Mucosa of descending colon (tissue), 3 donors: ENCODE measurements around the gene NPSR1. TPM values are rescaled to one million over a fixed set of nuclear protein-coding genes. Genes with fewer than 3 reads are reported as not detected.

Source experiments
- ATAC-seq: fragments of 200-7000 bp; cut with Tn5 transposase; one replicate; pipeline ENCODE4 v1.9.1; 2020; ENCODE audit warnings: mild to moderate bottlenecking, moderate library complexity
- DNase-seq, 3 donors: peaks; one replicate each; pipeline ENCODE4 v3.0.0-alpha.2; 2020
- H3K36me3 ChIP-seq: fragments of 200-600 bp; one replicate; pipeline ENCODE4 v1.8.0; 2021; ENCODE audit warnings: low read depth, mild to moderate bottlenecking
- H3K4me1 ChIP-seq: fragments of 200-600 bp; one replicate; pipeline ENCODE4 v1.8.0; 2021; ENCODE audit warnings: low read depth, mild to moderate bottlenecking
- H3K4me3 ChIP-seq: fragments of 200-600 bp; one replicate; pipeline ENCODE4 v1.8.0; 2021; ENCODE audit warnings: mild to moderate bottlenecking
- H3K9me3 ChIP-seq: fragments of 200-600 bp; one replicate; pipeline ENCODE4 v1.8.0; 2021; ENCODE audit warnings: mild to moderate bottlenecking
- intact Hi-C, 2 donors: fragments of 100-400 bp; cut with DNase I in 1 of 2; cut with micrococcal nuclease in 1 of 2; formaldehyde crosslinking; loops; one replicate each; pipeline versions ENCODE4 v1.11.0 to v1.11.1; 2022; cut with DNase I, micrococcal nuclease
- total RNA-seq, 3 donors: library from RNA; stranded (reverse); fragmentation: NEBNext Ultra II Directional in 2 of 3; extraction: Animal tissue kit (Norgen Biotek cat#: 25700) in 2 of 3; gene quantifications; one replicate each; pipeline versions ENCODE4 v1.2.1 to v1.2.4, GENCODE V29; 2021 to 2023
- TF ChIP-seq, protein P1 (sequence below): fragments of 200-600 bp; IDR thresholded peaks from one replicate; pipeline ENCODE4 v1.8.0; 2022; ENCODE audit warnings: antibody characterized with exemption, mild to moderate bottlenecking
- donor health status: DM: no; HTN: no; CAD: no; lungs with moderate emphysema.
- donor health status: DM: no; HTN: no; CAD: no.
- donor health status: DM: no; HTN: yes; CAD: no.

NPSR1 gene
- total RNA-seq, 3 donors from 2014 or later = not detected

DNA sequence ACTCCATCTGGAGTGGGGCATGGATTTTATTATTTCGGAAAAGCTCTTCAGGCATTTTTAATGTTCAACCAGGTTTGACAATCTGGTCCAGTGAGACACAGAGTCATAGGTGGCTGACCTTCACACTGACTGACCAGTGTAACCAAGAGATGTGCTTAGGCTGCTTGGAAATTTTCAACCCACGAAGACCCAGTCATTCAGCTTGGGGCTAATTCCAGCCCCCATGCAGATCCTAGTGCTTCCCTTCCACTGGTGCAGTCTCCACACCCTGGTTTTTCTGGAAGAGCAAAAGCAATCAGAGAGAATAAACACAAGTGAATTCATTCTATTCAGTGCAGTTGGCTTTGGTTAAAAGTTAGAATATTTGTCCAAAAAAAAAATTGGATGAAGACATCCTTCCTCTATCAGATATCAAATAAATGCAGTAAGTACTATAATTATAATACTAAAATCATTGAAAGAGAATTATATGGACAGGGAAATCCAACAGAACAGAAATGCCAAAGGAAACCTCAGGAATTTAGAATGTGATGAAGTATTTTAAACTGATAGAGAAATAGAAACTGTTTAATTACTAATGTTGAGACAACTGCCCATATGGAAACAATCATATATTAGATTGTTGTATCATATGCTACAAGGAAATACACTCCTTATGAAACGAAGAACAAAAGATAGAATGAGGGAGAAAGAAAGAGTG lies 178.0 kb downstream of the NPSR1 start:
- DNase-seq (no peak), ATAC-seq (no peak)
- intact Hi-C loops = no loop called here
- no peak overlapping the region for H3K4me3 ChIP-seq
- no peaks in the 10 kb centered on the region for H3K4me1 ChIP-seq
- no peaks in the 10 kb centered on the region for H3K9me3 ChIP-seq
- TF ChIP-seq, protein P1, sequence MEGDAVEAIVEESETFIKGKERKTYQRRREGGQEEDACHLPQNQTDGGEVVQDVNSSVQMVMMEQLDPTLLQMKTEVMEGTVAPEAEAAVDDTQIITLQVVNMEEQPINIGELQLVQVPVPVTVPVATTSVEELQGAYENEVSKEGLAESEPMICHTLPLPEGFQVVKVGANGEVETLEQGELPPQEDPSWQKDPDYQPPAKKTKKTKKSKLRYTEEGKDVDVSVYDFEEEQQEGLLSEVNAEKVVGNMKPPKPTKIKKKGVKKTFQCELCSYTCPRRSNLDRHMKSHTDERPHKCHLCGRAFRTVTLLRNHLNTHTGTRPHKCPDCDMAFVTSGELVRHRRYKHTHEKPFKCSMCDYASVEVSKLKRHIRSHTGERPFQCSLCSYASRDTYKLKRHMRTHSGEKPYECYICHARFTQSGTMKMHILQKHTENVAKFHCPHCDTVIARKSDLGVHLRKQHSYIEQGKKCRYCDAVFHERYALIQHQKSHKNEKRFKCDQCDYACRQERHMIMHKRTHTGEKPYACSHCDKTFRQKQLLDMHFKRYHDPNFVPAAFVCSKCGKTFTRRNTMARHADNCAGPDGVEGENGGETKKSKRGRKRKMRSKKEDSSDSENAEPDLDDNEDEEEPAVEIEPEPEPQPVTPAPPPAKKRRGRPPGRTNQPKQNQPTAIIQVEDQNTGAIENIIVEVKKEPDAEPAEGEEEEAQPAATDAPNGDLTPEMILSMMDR = no peak
- no peaks in the 10 kb centered on the region for H3K36me3 ChIP-seq

DNA sequence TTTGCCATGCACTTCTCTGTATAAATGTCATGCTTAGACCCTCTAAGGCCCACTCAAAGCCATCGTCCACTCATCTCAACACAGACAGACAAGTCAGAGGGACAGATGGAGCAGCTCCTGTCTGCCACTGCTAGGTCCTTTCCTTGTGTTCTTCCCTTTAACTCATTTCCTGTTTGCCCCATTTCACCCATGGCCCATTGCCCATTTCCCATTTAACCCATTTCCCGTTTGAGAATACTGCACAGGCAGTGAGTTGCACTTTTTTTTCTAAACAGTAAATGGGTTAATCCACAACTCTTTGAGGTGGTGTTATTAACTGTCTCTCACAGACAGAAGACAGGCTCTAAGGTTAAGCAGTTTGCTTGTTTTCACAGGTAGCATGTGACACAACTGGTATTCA lies 179.3 kb downstream of the NPSR1 start:
- no peak overlapping the region for H3K4me3 ChIP-seq
- DNase-seq = no peak
- H3K4me1 ChIP-seq = no peaks in the 10 kb centered on the region
- H3K9me3 ChIP-seq = no peaks in the 10 kb centered on the region
- TF ChIP-seq, protein P1 = no peak
- H3K36me3 ChIP-seq = no peaks in the 10 kb centered on the region
- no peak for ATAC-seq
- intact Hi-C loops = no loop called here

DNA sequence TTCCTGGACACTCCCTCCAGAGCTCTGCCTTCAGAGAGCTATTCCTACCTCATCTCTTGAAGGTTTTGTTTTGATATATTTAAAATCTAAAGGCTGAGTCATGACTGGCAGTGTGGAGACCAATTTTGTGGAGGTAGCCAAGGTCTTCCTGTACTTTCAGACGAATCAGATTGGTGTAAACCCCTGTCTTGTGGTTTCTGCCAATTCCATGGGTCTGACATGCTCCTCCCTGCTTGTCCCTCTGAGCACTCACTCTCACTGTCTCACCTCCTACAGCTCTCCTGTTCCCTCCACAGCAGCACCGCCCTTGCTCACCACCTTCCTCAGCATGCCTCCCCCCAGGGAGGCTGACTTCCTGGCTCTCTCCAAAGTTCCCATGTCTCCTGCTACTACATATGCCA lies 179.8 kb downstream of the NPSR1 start:
- Histone ChIP-seq H3K4me1 (no peaks in the 10 kb centered on the region), H3K9me3 (no peaks in the 10 kb centered on the region), H3K36me3 (no peaks in the 10 kb centered on the region), H3K4me3 (no peak overlapping the region)
- intact Hi-C loops = no loop called here
- DNase-seq (no peak), ATAC-seq (no peak)
- TF ChIP-seq, protein P1 = no peak

DNA sequence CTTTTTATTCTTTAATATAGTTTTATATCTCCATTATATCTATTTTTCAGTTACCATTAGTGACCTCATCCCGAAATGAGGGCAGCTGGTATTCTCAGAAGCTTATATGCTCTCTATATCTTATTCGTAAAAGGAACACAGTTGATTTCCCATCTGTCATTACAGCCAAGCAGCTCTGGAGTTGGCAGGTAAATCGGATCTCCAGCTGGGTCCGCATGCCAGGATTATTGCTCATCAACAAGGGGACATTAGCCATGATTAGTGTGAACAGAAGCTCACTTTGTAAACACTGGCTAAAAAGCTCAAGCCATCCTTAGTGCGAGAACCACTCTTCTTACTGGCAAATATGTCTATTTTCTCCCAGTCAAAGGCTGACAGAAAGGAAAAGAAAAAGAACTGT lies 180.3 kb downstream of the NPSR1 start:
- no peak for ATAC-seq
- no peaks in the 10 kb centered on the region for H3K4me1 ChIP-seq
- intact Hi-C loops = no loop called here

GRCh38 chr7:34839645-34840044 lies 181.6 kb downstream of the NPSR1 start:
- Histone ChIP-seq H3K4me3 (no peak overlapping the region), H3K36me3 (no peaks in the 10 kb centered on the region), H3K9me3 (no peaks in the 10 kb centered on the region), H3K4me1 (no peaks in the 10 kb centered on the region)
- intact Hi-C loops = no loop called here
- DNase-seq (no peak), ATAC-seq (no peak)
- TF ChIP-seq, protein P1 = no peak

More for the DNA sequence above, 180.3 kb downstream of the NPSR1 start:
- no peaks in the 10 kb centered on the region for H3K9me3 ChIP-seq
- H3K36me3 ChIP-seq = no peaks in the 10 kb centered on the region
- no peak overlapping the region for H3K4me3 ChIP-seq
- DNase-seq = no peak
- TF ChIP-seq, protein P1 = no peak
